ENCODE data around the gene SLC16A5.

GRCh38 chr17:75154195-75155106 lies 66.7 kb downstream of the SLC16A5 start, which contains the start of gene JPT1:
- no peak for TF ChIP-seq CTCF (optimal IDR thresholded peaks at IDR 0.05 in 1 of 3, IDR thresholded peaks at IDR 0.05 in 1 of 3, conservative IDR thresholded peaks at IDR 0.05 in 1 of 3; ENCODE audit: extremely low read depth in 1 of 3, insufficient read depth in 2 of 3, low read length in 3 of 3)
- no peak for TF ChIP-seq EZH2 (IDR thresholded peaks at IDR 0.05; ENCODE audit: low read length)
